NCI-H2196 treated with DMSO at 0.1 percent for 48 hours (cell line): ENCODE data around the gene POLR1C.
"Not testable (repeated sequence)": the region's sequence is repeated elsewhere in the genome, so short reads cannot be mapped to it uniquely, and the experiment has no call there.

ENCODE experiments used
- DNase-seq: peaks from one replicate; lab custom pipeline; 2025; ENCODE audit not compliant: unreplicated experiment; lab: John Stamatoyannopoulos, UW

The POLR1C gene

DNA sequence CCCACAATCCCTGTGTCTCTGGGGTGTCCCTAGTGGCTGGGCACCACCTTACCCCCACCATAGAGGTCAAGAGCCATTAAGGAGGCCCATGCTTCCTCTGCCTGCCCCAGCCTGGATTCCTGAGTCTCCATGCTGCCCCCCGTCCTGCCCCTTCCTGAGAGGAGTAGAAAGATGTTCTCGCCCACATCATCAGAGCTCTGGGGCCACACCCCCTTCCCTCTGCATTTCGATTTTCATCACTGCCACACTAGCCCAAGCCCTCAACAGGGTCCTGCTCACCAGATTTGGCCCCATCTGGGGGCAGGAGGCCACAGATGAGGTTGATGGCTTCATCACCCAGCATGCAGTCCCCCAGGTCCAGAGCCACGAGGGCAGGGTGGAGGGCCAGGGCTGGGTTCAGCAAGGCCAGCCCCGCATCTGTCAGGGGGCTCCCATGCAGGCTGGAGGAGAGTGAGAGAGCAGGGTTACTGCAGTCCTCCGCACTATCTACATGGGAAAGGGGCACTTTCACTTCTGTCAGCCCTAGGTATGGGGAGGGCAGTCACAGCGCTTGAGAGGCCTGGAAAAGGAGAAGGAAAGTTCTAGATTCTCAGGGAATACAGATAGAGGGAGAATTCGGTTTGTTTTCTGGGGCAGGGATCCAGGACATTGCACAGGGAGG, 8.3 kb upstream of the POLR1C start:
- no peak for DNase-seq

DNA sequence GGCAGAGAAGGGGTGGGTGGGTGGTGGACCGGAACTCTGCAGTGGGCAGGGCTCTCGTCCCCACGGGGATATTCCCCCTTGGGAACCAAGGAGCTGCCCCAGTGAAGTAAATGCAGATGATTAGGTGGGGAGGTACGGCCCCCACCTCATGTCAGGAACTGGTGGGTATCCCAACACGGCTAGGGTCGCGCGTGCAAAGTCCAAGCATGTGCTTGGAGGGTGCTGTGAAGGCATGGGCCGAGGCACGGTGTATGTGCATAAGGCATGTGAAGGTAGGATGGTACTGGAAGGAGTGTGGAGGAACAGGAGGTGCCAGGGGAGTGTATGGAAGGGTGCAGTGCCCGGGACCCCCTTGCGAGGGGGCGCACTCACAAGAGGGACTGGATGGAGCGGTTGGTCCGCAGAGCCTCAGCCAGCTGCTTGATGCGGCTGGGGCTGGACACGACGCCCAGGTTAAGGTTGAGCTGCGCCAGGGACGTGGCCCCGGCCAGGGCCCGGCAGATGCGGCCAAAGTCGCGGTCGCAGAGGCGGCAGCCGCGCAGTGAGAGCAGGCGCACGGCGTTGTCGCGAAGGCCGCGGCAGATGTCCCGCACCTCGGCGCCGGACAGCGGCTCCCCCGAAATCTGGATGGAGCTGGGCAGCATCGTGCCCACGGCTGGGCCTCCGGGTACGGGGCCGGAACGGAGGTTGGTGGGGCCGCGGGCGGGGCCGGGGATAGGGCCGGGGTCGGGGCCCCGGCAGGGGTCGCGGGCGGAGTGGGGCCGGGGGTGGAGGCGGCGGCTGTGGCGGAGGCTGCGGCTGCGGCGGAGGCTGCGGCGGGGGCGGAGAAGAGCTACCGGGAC, 7.5 kb upstream of the POLR1C start:
- DNase-seq = no peak

DNA sequence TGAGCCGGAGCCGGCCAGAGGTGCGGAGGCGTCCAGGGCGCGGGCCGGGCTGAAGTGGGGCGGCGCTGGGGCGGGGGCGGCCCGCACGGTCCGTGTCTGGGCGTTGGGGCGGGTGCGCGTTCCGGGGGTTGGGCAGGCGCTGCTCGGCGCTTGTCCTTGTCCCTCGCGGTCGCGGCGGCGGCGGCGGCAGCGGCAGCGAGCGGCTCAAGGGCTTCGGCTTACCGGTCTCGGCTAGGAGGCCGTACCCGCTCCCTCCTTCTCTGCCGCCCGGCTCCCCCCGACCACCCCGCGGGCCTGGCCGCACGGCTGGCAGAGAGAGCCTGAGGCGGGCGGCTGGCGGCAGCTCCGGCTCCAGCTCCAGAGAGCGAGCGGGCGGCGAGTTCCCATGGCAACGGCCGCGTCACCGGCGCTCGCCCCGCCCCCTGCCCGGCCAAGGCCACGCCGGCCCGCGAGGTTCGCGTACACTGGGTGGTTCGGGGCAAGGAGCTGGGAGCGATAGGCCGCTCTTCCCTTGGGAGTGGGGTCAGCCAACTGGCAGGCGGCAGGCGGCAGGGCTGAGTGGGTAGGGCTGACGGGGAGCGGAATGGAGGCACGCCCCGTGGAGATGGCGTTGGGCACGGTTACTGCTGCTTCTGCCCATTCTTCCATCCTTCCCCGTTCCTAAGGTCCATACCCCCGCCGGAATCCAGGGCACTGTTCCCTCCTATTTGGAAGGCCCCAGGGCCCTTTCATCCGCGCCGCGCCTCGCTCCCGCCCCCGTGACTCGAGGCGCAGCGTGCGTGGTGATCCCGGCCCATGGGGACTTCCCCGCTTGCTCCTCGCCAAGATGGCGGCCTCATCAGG, 6.7 kb upstream of the POLR1C start, which contains the start of gene LRRC73:
Gene LRRC73, minus strand, starts transcription at position 363 of the 843 bp plus-strand sequence. CDS start 561 bp downstream, outside the sequence.
- DNase-seq = peak; percentile 64

DNA sequence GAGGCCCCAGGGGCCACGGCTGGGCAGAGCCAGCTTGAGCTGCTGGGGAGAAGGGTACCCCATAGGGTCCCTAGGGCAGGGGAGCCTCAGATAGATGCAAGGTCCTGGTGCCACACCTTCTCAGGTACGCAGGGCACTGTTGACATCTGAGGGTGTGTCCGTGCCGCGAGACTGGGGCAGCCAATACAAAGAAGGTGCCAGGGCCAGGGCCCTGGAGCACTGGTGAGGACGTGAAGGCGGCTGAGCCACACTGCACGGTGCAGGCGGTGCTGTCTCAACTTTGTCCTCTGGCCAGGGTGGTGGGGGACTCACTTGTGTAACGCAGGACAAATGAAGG, 6.1 kb upstream of the POLR1C start:
- DNase-seq = no peak

DNA sequence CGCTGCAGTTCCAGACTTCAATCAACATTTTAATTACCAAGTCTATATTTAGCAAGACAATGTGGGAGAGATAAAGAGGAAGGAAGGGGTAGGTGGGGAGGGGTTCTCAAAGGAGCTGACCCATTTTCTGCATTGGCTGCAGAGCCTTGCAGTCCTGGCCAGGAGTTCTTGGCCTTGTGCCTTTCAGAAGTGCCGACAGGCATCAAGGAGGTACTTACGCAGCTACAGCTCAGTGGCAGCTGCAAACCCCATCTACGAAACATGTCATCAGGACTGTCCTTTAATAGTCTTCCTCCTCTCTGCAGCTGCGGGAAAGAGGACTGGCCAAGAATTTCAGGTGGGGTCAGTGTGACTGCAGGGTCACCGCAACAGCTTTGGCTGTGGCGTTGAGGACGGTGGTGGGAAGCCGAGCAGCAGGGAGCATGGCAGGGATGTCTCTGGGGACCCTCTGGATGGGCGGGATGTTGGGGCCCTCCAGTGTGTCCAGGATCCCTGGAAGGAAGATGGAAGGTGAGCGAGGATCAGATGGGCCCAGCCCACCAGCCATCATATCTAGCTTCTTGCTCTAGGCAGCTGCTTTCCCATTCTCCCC, 5.0 kb upstream of the POLR1C start:
- no peak for DNase-seq

DNA sequence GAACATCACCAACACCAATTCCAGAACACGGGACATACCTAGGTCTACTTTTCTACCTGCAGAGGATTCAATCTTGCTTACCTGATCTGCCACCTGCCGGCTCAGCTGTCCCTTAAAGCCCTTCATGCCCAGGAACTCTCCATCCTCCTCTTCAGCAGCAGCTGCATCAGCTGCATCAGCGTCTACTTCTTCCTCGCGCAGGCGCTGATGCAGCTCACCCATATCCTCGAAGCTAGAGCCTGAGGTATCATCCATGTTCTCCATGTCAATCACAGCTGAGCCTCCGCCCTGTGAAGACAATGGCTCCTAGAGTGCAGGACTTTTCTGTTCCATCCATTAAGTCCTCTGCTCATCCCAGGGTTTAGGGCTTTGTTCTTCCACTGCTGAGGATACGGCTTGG, 1.1 kb upstream of the POLR1C start:
- no peak for DNase-seq

DNA sequence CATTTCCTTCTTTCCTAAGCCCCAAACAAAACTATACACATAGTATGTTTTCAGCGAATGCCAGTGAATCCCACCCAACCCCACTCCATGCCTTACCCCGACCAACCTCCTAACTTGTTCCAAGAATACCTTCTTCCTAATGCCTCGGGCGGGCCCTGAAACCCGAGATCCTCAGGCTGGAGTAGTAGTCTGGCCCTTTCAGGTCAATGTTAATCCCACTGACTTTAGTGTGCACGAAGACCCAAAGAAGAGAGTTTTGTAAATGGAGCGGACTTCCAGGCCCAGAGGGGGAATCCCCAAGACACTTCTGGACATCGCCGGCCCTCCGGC, 557 bp upstream of the POLR1C start:
- DNase-seq = no peak

DNA sequence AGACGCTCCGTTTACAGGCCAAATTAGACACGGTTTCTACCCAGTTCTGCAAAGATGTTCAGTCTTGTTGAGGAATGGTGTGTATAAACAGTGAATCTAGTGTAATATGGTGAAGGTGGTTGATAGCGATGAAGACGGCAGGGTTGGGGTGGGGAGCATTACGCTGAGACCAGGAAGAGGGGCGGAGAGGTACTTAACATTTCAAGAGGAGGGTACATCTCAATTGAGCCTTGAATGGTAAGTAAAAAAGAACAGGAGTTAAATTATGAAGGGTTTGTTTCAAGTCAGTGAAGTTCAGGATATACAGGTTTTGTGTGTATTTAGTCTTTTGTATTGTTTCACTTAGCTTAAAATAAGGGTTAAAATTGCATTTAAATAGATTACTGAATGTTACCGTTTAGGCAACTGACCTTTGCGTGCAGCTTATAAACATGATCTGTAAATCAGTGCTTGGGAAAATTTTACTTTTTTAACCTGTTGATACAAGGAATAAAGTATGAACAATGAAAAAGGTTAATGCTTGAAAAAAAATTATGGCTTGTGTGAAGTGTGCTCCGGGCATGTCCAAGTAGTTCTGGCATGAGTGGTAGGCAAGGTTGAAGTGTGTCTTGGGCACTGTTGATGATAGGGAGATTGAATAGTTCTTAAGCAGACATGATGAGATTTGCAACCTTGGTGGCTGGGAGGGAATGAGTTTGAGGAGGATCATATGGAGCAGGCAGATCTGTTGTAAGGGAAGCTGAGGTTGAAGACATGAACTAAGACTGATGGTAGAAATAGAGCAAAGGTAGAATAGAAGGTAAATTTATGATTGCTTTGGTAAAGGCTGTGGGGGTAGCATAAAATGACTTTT, 842 bp downstream of the POLR1C start:
- no peak for DNase-seq

DNA sequence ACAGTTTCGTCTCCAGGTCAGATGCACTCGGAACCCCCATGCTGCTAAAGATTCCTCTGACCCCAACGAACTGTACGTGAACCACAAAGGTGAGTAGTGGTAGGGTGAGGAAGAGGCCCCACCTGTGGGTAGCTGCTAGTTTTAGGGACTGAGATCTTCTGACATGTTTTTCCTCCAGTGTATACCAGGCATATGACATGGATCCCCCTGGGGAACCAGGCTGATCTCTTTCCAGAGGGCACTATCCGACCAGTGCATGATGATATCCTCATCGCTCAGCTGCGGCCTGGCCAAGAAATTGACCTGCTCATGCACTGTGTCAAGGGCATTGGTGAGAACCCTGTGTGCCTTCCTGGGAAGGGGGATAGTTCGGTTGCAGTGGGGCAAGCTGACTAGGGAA, 3.2 kb downstream of the POLR1C start:
- DNase-seq = no peak

DNA sequence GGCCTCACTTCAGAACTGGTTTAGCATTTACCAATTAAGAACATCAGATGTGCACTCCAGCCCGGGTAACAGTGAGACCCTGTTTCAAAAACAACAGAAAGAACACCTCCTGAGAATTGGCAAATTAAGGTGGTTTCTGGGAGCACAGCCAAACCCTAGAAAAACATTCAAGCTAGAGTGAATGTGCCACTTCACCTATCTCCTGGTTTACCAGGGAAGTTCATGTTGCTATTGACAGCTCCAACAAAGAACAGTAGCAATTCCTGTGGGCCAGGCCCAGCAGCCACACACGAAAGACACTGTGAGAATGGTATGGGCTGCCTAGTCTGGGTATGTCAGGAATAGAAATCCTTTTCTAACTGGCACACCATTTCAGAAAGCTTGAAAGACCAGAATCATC, 4.9 kb downstream of the POLR1C start:
- no peak for DNase-seq

DNA sequence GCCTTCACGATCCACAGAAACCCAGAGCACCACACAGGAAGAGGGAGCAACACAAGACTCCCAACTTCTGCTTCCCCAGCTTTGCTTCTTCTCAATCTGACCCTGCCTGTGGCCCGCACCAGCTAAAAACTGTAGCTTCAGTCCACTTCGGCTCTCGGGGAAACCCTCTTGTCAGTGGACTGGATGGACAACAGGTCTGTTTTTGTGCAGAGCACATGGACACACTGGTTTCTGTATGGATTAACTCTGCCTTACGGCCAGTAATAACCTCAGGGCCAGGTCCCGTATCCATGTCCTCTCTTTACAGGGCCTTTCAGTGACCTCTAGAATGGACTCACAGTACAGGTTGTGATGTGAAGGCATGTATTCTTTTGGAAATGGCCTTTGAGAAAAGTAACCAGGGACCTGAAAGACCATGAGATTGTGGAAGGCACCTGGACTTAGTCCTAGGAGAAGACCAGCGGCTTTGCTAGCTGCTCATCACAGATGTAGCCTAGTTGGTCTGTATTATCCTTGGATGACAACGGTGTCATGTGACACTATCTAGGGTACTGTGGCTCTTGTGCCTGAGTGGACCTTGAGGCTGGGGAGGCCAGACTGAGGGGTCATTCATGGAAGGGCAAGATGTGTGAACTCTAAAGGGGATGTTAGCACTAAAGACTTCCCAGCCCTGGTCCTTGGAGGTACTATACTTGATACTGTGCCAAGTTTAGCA, 5.8 kb downstream of the POLR1C start:
- DNase-seq = no peak

DNA sequence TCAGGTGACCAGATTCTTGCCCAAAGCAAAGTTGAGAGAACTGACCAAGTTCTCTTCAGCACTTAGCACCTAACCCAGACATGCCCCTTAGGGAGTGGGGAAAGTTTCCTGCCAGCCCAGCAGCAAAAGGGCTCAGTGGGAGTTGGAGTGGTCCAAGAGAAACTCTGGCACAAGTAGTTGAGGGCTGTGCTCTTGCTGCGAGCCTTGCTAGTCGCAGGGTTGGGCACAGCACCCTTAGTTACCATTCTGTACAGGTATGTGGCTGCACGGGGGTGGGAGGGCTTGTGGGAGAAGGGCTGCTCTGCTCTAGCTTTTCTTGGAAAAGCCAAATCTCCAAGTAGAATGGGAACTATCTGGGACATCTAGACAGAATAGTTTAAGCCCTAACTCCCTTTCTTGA, 6.4 kb downstream of the POLR1C start:
- DNase-seq = no peak

DNA sequence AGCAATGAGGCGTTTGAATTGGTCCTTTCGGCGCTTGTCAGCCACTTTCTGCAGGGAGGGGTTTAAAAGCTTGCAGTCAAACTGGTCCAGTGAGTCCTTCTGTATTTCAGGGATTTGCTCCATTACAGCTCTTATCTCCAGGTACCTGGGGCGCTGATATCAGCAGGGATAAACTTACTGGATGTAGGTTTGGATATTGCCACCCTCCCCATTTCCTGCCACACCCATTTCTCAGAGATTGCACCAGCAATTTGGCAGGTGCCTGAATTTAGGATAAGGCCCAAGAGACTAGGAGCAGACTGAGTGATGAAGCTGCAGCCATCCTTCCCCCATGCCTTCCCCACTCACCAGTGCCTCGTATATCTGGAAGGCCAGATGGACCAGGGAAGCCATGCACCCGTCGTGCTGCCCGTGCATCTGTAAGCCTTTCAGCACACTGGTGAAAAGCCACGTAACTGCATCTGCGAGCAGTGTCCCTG, 7.6 kb downstream of the POLR1C start:
- DNase-seq = no peak

DNA sequence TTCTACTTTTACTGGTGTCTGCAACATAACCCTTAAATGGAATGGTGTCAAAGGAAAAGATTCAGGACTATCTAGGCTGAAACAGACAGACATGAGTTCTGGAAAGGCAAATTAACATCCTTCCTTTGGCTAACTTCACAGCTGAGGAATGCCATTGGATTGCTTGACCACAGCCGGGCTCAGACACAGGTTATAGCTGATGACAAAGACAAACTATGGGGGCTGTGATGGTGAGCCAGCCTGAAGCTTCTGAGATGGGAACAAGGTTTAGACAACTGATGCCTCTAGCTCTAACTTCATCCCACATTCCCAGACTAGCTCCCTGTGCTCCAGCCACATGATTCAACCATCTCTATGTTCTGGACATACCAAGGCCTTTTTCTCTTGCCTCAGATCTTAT, 15.3 kb downstream of the POLR1C start:
- DNase-seq = no peak

DNA sequence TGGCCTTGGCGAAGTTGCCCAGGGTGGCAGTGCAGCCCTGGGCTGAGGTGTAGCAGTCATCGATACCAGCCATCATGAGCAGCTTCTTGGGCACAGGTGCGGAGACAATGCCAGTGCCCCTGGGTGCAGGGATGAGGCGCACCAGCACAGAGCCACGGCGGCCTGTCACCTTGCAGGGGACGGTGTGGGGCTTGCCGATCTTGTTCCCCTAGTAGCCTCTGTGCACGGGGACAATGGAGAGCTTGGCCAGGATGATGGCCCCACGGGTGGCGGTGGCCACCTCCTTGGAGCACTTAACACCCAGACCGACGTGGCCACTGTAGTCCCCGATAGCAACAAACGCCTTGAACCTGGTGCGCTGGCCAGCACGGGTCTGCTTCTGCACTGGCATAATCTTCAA, 22.1 kb downstream of the POLR1C start:
- not testable (repeated sequence) for DNase-seq

DNA sequence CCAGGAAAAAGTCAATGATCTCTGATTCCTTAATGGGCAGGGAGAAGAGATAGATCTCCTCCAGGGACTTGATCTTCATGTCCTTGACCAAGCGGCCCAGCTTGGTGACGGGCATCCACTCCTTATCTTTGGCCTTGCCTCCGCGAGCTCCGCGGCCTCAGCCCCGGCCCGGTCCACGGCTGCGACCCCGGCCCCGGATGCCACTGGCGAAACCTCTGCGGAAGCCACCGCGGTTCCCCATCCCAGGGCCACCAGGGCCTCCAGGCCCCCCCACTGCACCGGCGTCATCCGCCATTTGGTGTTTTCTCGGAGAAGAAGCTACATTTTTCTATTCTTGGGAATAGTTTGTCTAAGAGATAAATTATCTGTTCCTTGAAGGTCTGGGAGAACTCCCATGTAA, 22.5 kb downstream of the POLR1C start:
- not testable (repeated sequence) for DNase-seq

DNA sequence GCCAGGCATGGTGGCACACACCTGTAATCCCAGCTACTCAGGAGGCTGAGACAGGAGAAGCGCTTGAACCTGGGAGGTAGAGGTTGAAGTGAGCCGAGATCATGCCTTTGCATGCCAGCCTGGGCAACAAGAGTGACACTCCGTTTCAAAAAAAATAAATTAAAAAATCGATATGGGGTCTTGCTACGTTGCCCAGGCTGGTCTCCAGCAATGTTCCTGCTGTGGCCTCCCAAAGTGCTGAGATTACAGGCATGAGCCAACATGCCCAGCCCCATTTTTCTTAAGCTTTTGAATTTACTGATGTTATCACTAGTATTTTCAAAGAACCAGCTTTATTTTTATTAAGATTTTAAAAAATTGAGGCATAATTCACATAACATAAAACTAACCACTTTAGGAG, 23.6 kb downstream of the POLR1C start:
- no peak for DNase-seq

DNA sequence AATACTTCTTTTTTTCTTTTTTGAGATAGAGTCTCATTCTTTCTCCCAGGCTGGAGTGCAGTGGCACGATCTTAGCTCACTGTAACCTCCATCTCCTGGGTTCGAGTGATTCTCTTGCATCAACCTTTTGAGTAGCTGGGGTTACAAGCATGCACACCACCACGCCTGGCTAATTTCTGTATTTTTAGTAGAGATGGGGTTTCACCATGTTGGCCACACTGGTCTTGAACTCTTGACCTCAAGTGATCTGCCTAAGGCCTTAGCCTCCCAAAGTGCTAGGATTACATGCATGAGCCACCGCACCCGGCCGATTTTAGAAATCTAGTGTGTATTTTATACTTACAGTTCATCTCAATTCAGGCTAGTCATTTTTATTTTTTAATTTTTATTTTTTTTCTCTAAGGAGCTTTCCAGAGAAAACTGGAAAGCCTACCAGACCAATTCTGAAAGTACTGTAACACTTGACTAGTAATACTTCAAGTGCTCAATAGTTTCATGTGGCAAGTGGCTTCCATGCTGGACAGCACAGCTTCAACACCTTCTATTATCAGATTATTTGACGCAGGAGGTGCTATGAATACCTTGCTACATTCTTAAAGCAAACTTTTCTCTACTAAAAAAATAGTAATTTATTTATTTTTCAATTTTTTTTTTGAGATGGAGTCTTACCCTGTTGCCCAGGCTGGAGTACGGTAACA, 25.0 kb downstream of the POLR1C start:
- DNase-seq = no peak

DNA sequence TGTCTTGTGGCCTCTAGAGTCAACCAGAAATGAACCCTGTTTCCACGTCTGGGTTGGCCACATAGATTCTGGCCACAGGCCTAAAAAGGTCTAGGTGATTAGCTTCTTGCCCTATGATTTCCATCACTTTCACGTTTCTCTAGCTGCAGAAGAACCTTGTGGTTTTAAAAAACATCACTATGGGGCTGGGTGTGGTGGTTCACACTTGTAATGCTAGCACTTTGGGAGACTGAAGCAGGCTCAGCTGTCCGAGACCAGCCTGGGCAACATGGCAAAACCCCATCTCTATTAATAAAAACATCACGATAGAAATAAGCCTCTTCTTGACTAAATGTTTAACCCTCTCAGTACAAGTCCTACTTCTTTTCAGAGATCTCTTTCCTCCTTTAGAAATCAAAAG, 27.6 kb downstream of the POLR1C start:
- DNase-seq = no peak
